Measurements from ENCODE around the gene CRYBA1.

Gene CRYBA1

DNA sequence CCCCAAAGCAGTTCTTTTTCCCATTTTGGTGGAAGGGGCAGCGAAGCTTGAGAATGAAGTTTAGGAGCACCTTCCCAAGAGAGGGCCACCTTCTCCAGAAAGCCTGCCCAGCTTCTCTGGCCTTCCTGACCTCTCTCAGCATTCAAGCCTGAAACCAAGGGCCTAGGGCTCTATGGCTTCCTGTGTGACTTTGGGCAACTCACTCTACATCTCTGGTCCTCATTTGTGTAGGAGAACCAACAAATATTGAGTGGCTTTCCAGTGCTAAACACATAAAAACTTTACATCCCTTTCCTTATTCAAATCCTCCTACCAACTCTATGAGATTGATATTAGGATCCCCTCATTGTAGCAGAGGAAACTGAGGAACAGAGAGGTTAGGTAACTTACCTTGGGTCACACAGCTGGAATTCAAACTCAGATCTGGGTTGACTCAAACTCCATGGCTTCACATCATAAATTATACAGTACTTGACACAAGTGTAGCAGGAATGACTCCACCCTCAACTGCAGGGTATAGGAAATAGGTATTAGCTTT lies 34.5 kb upstream of the CRYBA1 start:
- TF ChIP-seq SUZ12 (IDR thresholded peaks at IDR 0.05; ENCODE audit: extremely low read depth, insufficient read depth, insufficient read length): no peak
- TF ChIP-seq YY1 (IDR thresholded peaks at IDR 0.05; ENCODE audit: insufficient read depth, insufficient read length): no peak
- no peak for TF ChIP-seq ZNF274 (IDR thresholded peaks at IDR 0.05; ENCODE audit: low read depth, low read length)
- Histone ChIP-seq H3K27me3 (ENCODE audit: insufficient read depth, insufficient read length) (no peaks in the 10 kb centered on the region), H3K36me3 (ENCODE audit: insufficient read depth, insufficient read length, low read length) (no peaks in the 10 kb centered on the region), H3K9ac (ENCODE audit: insufficient read length, low read depth) (no peak overlapping the region), H3K4me1 (ENCODE audit: insufficient read depth, insufficient read length) (no peaks in the 10 kb centered on the region), H3K9me3 (ENCODE audit: insufficient read depth, low read length) (no peaks in the 10 kb centered on the region), H3K4me3 (ENCODE audit: insufficient read length, low read depth) (no peak overlapping the region)
- DNase-seq (ENCODE audit: low read depth, low spot score): no peak

DNA sequence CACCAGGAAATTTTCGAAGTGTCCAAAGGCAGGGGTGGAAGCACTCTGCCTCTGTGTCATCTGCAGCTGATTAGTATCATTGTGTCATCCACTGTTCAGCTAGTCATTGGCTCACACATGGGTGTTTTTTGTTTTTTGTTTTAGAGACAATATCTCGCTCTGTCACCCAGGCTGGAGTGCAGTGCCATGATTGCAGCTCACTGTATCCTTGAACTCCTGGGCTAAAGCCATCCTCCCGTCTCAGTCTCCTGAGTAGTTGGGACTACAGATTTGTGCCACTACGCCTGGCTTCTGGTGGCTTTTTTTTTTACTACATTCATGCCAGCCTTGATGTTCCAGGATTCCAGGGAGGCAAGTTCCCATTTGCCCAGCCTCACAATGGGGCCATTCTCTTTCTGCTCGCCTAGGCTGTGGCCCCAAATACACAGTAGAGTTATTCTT lies 34.0 kb upstream of the CRYBA1 start:
- Histone ChIP-seq H3K4me1 (ENCODE audit: insufficient read depth, insufficient read length) (no peaks in the 10 kb centered on the region), H3K36me3 (ENCODE audit: insufficient read depth, insufficient read length, low read length) (no peaks in the 10 kb centered on the region), H3K9me3 (ENCODE audit: insufficient read depth, low read length) (no peaks in the 10 kb centered on the region), H3K27me3 (ENCODE audit: insufficient read depth, insufficient read length) (no peaks in the 10 kb centered on the region), H3K9ac (ENCODE audit: insufficient read length, low read depth) (no peak overlapping the region), H3K4me3 (ENCODE audit: insufficient read length, low read depth) (no peak overlapping the region)
- DNase-seq (ENCODE audit: low read depth, low spot score): no peak
- no peak for TF ChIP-seq SUZ12 (IDR thresholded peaks at IDR 0.05; ENCODE audit: extremely low read depth, insufficient read depth, insufficient read length)
- TF ChIP-seq YY1 (IDR thresholded peaks at IDR 0.05; ENCODE audit: insufficient read depth, insufficient read length): no peak
- TF ChIP-seq ZNF274 (IDR thresholded peaks at IDR 0.05; ENCODE audit: low read depth, low read length): no peak

DNA sequence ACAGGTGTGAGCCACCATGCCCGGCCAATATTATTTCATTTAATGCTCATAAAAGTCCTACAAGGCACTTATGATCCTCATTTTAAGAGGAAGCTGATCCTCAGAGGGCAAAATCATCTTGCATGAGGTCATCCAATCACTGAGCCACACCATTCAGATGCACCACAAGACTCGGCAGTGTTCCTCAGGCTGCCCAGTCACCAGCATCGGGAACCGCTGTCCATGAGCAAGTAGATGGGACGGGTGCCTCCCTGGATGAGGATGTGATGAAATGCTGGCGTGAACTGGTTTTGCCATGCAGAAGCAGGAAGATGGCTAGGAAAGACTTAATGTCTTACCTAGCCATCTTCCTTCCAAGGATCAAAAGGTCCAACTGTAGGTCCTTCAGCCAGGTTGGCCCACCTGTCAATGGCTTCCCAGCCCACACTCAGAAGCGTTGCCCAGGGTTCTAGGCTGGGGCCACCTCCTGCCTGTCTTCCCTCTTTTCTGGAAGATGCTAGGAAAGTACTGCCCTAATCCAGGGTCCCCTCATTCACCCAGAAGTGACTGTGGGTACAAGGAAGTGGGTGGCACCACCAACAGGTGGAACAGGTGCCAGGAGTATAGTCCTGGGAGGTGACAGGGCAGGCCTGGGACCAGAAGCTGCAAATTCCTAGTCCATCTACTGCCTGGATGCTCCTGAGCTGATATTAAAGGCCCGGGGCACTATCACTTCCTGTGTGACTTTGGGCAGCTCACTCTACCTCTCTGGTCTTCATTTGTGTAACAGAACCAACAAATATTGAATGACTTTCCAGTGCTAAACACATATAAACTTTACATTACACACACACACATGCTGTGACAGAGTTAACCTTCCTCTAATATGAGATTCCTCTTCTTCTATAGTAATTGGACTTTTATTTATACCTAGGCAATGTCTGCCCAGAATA lies 32.2 kb upstream of the CRYBA1 start:
- no peak overlapping the region for H3K4me3 ChIP-seq (ENCODE audit: insufficient read length, low read depth)
- H3K9ac ChIP-seq (ENCODE audit: insufficient read length, low read depth): no peak overlapping the region
- H3K36me3 ChIP-seq (ENCODE audit: insufficient read depth, insufficient read length, low read length): no peaks in the 10 kb centered on the region
- no peaks in the 10 kb centered on the region for H3K27me3 ChIP-seq (ENCODE audit: insufficient read depth, insufficient read length)
- no peaks in the 10 kb centered on the region for H3K4me1 ChIP-seq (ENCODE audit: insufficient read depth, insufficient read length)
- DNase-seq (ENCODE audit: low read depth, low spot score): no peak
- TF ChIP-seq SUZ12 (IDR thresholded peaks at IDR 0.05; ENCODE audit: extremely low read depth, insufficient read depth, insufficient read length) (no peak), YY1 (IDR thresholded peaks at IDR 0.05; ENCODE audit: insufficient read depth, insufficient read length) (no peak), ZNF274 (IDR thresholded peaks at IDR 0.05; ENCODE audit: low read depth, low read length) (no peak)
- no peaks in the 10 kb centered on the region for H3K9me3 ChIP-seq (ENCODE audit: insufficient read depth, low read length)

DNA sequence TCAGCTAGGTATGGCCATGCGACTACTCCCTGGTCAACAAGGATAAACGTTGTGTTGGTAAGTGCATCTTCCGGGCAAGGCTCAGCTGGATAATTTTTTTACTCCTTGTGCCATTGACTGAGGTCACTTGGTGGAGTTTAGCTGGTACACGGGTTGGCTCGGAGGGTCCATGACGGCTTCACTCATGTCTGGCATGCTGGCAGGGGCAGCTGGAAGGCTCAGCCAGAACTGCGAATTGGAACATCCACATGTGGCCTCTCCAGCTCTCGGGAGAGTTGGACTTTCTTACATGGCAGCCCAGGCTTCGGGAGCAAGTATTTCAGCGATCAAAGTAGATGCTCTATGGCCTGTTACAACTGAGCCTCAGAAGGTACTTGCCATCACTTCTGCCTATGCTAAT lies 31.5 kb upstream of the CRYBA1 start:
- no peak for DNase-seq (ENCODE audit: low read depth, low spot score)
- Histone ChIP-seq H3K4me1 (ENCODE audit: insufficient read depth, insufficient read length) (no peaks in the 10 kb centered on the region), H3K9ac (ENCODE audit: insufficient read length, low read depth) (no peak overlapping the region), H3K27me3 (ENCODE audit: insufficient read depth, insufficient read length) (no peaks in the 10 kb centered on the region), H3K36me3 (ENCODE audit: insufficient read depth, insufficient read length, low read length) (no peaks in the 10 kb centered on the region), H3K9me3 (ENCODE audit: insufficient read depth, low read length) (no peaks in the 10 kb centered on the region), H3K4me3 (ENCODE audit: insufficient read length, low read depth) (no peak overlapping the region)
- TF ChIP-seq ZNF274 (IDR thresholded peaks at IDR 0.05; ENCODE audit: low read depth, low read length): no peak
- no peak for TF ChIP-seq SUZ12 (IDR thresholded peaks at IDR 0.05; ENCODE audit: extremely low read depth, insufficient read depth, insufficient read length)
- TF ChIP-seq YY1 (IDR thresholded peaks at IDR 0.05; ENCODE audit: insufficient read depth, insufficient read length): no peak

DNA sequence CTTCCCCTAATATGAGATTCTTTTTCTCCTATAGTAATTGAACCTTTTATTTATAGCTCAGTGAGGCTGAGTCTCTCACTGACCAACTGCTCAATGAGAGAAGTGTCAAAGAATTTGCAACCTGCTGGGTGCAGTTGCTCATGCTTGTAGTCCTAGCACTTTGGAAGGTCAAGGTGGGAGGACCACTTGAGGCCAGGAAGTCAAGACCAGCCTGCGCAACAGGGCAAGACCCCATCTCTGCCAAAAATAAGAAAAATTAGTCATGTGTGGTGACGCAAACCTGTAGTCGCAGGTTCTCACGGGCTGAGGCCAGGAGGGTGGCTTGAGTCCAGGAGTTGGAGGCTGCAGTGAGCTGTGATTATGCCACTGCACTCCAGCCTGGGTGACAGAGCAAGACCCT lies 30.9 kb upstream of the CRYBA1 start:
- no peaks in the 10 kb centered on the region for H3K4me1 ChIP-seq (ENCODE audit: insufficient read depth, insufficient read length)
- H3K4me3 ChIP-seq (ENCODE audit: insufficient read length, low read depth): no peak overlapping the region
- no peaks in the 10 kb centered on the region for H3K9me3 ChIP-seq (ENCODE audit: insufficient read depth, low read length)
- H3K27me3 ChIP-seq (ENCODE audit: insufficient read depth, insufficient read length): no peaks in the 10 kb centered on the region
- TF ChIP-seq ZNF274 (IDR thresholded peaks at IDR 0.05; ENCODE audit: low read depth, low read length) (no peak), YY1 (IDR thresholded peaks at IDR 0.05; ENCODE audit: insufficient read depth, insufficient read length) (no peak), SUZ12 (IDR thresholded peaks at IDR 0.05; ENCODE audit: extremely low read depth, insufficient read depth, insufficient read length) (no peak)
- no peak overlapping the region for H3K9ac ChIP-seq (ENCODE audit: insufficient read length, low read depth)
- H3K36me3 ChIP-seq (ENCODE audit: insufficient read depth, insufficient read length, low read length): no peaks in the 10 kb centered on the region
- no peak for DNase-seq (ENCODE audit: low read depth, low spot score)

DNA sequence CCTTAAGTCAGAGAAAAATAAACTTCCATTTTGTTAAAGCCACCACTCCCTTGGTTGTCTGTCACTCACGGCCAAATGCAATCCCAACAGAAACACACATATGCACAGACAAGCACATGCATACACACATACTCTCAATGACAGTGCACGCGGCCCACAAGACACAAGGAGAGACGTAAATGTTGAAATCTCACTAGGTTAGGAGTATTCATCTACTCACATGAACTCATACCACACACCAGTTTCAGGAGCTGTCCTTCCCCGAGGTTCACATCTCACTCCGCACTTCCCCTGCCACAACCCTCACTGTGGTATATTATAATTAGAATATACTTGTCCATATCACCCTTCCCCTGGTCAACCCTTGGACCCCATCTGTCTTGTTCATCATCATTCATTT lies 30.5 kb upstream of the CRYBA1 start:
- Histone ChIP-seq H3K4me3 (ENCODE audit: insufficient read length, low read depth) (no peak overlapping the region), H3K4me1 (ENCODE audit: insufficient read depth, insufficient read length) (no peaks in the 10 kb centered on the region), H3K9me3 (ENCODE audit: insufficient read depth, low read length) (no peaks in the 10 kb centered on the region), H3K9ac (ENCODE audit: insufficient read length, low read depth) (no peak overlapping the region), H3K36me3 (ENCODE audit: insufficient read depth, insufficient read length, low read length) (no peaks in the 10 kb centered on the region), H3K27me3 (ENCODE audit: insufficient read depth, insufficient read length) (no peaks in the 10 kb centered on the region)
- TF ChIP-seq SUZ12 (IDR thresholded peaks at IDR 0.05; ENCODE audit: extremely low read depth, insufficient read depth, insufficient read length) (no peak), YY1 (IDR thresholded peaks at IDR 0.05; ENCODE audit: insufficient read depth, insufficient read length) (no peak), ZNF274 (IDR thresholded peaks at IDR 0.05; ENCODE audit: low read depth, low read length) (no peak)
- no peak for DNase-seq (ENCODE audit: low read depth, low spot score)

DNA sequence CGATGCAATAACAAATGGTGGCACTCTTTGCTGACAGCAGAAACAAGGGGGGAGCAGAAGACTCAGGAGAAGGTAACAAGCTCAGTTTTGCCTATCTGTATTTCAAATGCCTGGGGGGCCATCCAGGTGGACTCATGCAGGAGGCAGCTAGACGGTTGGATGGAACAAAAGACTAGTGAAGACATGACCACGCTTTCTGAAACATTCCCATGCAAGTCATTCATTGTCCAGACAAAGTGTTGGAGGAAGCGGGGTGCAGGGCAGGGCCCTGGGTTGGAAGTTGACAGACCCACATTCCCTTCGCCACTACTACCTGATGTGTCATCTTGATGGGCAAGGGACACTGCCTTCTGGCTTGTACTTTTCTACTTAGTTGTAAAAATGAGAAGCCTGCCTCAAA lies 29.8 kb upstream of the CRYBA1 start:
- no peak for DNase-seq (ENCODE audit: low read depth, low spot score)
- Histone ChIP-seq H3K9me3 (ENCODE audit: insufficient read depth, low read length) (no peaks in the 10 kb centered on the region), H3K36me3 (ENCODE audit: insufficient read depth, insufficient read length, low read length) (no peaks in the 10 kb centered on the region), H3K9ac (ENCODE audit: insufficient read length, low read depth) (no peak overlapping the region), H3K4me1 (ENCODE audit: insufficient read depth, insufficient read length) (no peaks in the 10 kb centered on the region), H3K4me3 (ENCODE audit: insufficient read length, low read depth) (no peak overlapping the region), H3K27me3 (ENCODE audit: insufficient read depth, insufficient read length) (no peaks in the 10 kb centered on the region)
- TF ChIP-seq ZNF274 (IDR thresholded peaks at IDR 0.05; ENCODE audit: low read depth, low read length): no peak
- TF ChIP-seq YY1 (IDR thresholded peaks at IDR 0.05; ENCODE audit: insufficient read depth, insufficient read length): no peak
- TF ChIP-seq SUZ12 (IDR thresholded peaks at IDR 0.05; ENCODE audit: extremely low read depth, insufficient read depth, insufficient read length): no peak

Measured in NT2/D1 (cell line).